ENCODE data around the gene TSPAN17. TPM values are rescaled to one million over a fixed set of nuclear protein-coding genes. Genes with fewer than 3 reads are reported as not detected.

Gene TSPAN17
- total and polyA plus RNA-seq, 2 experiments from 2014 or later: 27.9 to 33.4 TPM

DNA sequence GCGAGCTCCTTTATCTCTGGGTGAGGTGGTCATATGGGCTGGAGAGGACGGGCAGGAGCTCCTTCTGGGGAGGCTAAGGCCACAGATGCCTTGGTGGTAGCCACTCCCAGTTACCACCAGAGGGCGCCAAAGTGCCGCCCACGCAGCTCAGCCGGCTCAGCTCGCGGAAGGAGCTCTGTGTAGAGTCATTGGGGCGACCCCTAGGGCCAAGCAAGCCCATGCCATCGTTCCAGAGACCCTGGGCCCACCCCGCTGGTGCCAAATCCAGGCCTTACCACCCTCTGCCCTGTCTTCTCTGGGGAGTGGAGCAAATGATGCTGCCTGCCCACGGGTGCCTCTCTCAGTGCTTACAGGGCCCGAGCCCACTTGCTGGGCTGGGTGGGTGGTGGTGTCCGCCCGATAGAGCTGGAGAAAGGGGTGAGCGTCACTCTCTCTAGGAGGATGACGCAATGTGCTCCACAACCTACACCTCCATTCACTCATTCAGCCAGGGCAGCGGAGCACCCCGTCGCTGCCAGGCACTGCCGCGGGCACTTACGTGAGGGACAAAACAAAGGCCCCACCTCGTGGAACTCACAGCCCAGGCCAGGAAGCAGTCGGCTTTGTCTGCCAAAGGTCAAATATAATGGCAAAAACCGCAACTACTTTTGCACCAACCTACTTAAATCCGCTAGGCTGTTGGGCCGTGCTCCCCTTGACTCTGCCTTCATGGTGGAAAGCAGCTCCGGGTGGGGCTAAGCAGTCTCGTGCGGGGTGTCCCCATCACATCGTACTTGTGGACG lies 13.8 kb downstream of the TSPAN17 start:
- no peaks in the 10 kb centered on the region for H3K27me3 ChIP-seq
- peak; percentile 89 for DNase-seq (ENCODE audit: low spot score)
- H3K4me1 ChIP-seq (ENCODE audit: insufficient read depth): no peaks in the 10 kb centered on the region
- no peak overlapping the region for H3K27ac ChIP-seq
- no peak overlapping the region for H2AFZ ChIP-seq
- H3K36me3 ChIP-seq (replicated peaks; ENCODE audit: insufficient read depth, low read depth): no peaks in the 10 kb centered on the region
- H3K9me2 ChIP-seq (replicated peaks; ENCODE audit: insufficient read depth): no peaks in the 10 kb centered on the region
- no peaks in the 10 kb centered on the region for H3K9me3 ChIP-seq (ENCODE audit: low read depth)
- H3K79me2 ChIP-seq: no peaks in the 10 kb centered on the region
- no peak overlapping the region for H3K4me3 ChIP-seq
- WGBS (ENCODE audit: low lambda C conversion rate, missing lambda C conversion rate): 60% methylated on average over 33 of the region's 33 CpGs
- H3K4me2 ChIP-seq: no peak overlapping the region
- TF ChIP-seq, protein P1, sequence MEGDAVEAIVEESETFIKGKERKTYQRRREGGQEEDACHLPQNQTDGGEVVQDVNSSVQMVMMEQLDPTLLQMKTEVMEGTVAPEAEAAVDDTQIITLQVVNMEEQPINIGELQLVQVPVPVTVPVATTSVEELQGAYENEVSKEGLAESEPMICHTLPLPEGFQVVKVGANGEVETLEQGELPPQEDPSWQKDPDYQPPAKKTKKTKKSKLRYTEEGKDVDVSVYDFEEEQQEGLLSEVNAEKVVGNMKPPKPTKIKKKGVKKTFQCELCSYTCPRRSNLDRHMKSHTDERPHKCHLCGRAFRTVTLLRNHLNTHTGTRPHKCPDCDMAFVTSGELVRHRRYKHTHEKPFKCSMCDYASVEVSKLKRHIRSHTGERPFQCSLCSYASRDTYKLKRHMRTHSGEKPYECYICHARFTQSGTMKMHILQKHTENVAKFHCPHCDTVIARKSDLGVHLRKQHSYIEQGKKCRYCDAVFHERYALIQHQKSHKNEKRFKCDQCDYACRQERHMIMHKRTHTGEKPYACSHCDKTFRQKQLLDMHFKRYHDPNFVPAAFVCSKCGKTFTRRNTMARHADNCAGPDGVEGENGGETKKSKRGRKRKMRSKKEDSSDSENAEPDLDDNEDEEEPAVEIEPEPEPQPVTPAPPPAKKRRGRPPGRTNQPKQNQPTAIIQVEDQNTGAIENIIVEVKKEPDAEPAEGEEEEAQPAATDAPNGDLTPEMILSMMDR (IDR thresholded peaks at IDR 0.05; ENCODE audit: poor library complexity): peak; percentile 88
- no peak for TF ChIP-seq EZH2phosphoT487 (IDR thresholded peaks at IDR 0.05; ENCODE audit: low read depth, severe bottlenecking, unreplicated experiment)
- H4K20me1 ChIP-seq (ENCODE audit: insufficient read depth, poor library complexity, severe bottlenecking): no peaks in the 10 kb centered on the region

DNA sequence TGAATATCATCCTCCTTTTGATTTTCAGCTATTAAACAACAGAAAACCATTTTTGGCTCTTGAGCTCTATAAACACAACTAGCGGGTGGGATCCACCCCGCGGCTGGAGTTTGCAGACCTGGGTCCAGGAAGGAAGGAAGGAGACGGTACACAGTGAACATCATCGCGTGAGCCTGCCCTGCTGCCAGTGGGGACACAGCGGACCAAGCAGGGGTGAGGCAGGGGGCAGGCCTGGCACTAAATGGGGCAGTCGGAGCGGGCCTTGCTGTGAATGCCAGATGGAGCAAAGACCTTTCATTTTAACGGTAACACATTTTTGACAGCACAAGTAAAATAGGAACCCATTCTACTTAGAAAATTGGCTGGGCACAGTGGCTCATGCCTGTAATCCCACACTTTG lies 14.4 kb downstream of the TSPAN17 start:
- H3K4me2 ChIP-seq: no peak overlapping the region
- H2AFZ ChIP-seq: no peak overlapping the region
- no peaks in the 10 kb centered on the region for H3K36me3 ChIP-seq (replicated peaks; ENCODE audit: insufficient read depth, low read depth)
- H3K4me3 ChIP-seq: no peak overlapping the region
- no peaks in the 10 kb centered on the region for H3K79me2 ChIP-seq
- no peaks in the 10 kb centered on the region for H3K9me3 ChIP-seq (ENCODE audit: low read depth)
- H3K27ac ChIP-seq: no peak overlapping the region
- H4K20me1 ChIP-seq (ENCODE audit: insufficient read depth, poor library complexity, severe bottlenecking): no peaks in the 10 kb centered on the region
- 95% methylated on average over 10 of the region's 10 CpGs for WGBS (ENCODE audit: low lambda C conversion rate, missing lambda C conversion rate)
- no peaks in the 10 kb centered on the region for H3K4me1 ChIP-seq (ENCODE audit: insufficient read depth)
- no peak for DNase-seq (ENCODE audit: low spot score)
- no peaks in the 10 kb centered on the region for H3K9me2 ChIP-seq (replicated peaks; ENCODE audit: insufficient read depth)
- TF ChIP-seq, protein P1 (IDR thresholded peaks at IDR 0.05; ENCODE audit: poor library complexity): no peak
- TF ChIP-seq EZH2phosphoT487 (IDR thresholded peaks at IDR 0.05; ENCODE audit: low read depth, severe bottlenecking, unreplicated experiment): no peak
- no peak for TF ChIP-seq EZH2 (IDR thresholded peaks at IDR 0.05; ENCODE audit: borderline replicate concordance)
- H3K27me3 ChIP-seq: no peaks in the 10 kb centered on the region

DNA sequence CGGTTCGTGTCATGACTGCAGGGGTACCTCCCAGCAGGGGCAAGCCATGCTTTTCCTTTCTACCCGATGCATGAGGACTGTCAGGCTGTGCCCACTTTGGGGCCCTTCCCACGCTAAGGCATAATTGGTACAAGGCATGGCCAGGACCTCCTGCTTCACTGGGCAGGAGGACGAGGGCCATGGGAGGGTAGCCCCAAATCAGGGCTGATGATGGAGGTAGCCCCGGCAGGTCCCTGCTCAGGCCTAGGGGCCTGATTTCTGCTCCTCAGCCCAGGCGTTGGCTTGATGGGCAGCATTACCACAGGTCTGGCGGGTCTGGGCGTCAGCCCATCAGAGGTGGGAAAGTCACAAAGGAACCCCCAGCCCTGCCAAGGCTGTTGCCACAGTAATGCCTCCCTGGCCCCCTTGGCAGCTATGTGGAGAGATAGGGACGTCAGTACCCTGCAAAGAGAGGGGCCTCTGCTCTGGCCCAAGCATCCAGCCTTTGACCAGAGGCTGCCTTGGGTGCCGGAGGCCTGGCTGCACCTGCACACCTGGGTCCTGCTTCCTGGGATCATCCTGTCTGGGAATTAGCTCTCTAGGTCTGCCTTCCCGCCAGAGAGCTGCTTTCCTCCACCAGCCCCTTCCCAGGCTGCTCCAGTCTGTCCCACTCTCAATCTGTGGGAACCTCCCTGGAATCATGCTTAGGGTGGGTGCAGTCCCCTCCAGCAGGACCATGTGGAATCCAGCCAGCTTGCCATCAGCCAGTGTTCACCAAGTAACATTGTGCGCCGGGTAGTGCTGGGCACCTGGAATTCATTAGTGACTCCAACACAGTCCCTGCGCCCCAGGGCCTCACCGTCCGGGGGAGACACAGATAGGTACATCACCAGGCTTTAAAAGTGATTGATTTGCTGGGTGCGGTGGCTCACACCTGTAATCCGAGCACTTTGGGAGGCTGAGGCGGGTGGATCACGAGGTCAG lies 15.4 kb downstream of the TSPAN17 start:
- Histone ChIP-seq H2AFZ (no peak overlapping the region), H3K27ac (no peak overlapping the region), H3K27me3 (no peaks in the 10 kb centered on the region), H3K4me2 (no peak overlapping the region), H3K36me3 (replicated peaks; ENCODE audit: insufficient read depth, low read depth) (no peaks in the 10 kb centered on the region), H3K79me2 (no peaks in the 10 kb centered on the region), H3K9me3 (ENCODE audit: low read depth) (no peaks in the 10 kb centered on the region), H3K4me3 (no peak overlapping the region), H4K20me1 (ENCODE audit: insufficient read depth, poor library complexity, severe bottlenecking) (no peaks in the 10 kb centered on the region), H3K4me1 (ENCODE audit: insufficient read depth) (no peaks in the 10 kb centered on the region), H3K9me2 (replicated peaks; ENCODE audit: insufficient read depth) (no peaks in the 10 kb centered on the region)
- TF ChIP-seq, protein P1 (IDR thresholded peaks at IDR 0.05; ENCODE audit: poor library complexity): no peak
- TF ChIP-seq EZH2phosphoT487 (IDR thresholded peaks at IDR 0.05; ENCODE audit: low read depth, severe bottlenecking, unreplicated experiment) (no peak), EZH2 (IDR thresholded peaks at IDR 0.05; ENCODE audit: borderline replicate concordance) (no peak)
- no peak for DNase-seq (ENCODE audit: low spot score)
- WGBS (ENCODE audit: low lambda C conversion rate, missing lambda C conversion rate): 81% methylated on average over 21 of the region's 21 CpGs

Data from hepatocyte (in vitro differentiated cells).